HG02798 (cell line): ENCODE measurements around the gene GJC1.

Experiments used
- ATAC-seq: cut with Tn5 transposase; IDR thresholded peaks from one replicate; pipeline ENCODE4 v1.9.1; 2021; ENCODE audit warnings: mild to moderate bottlenecking; ENCODE audit not compliant: unreplicated experiment, poor library complexity

GJC1 gene

DNA sequence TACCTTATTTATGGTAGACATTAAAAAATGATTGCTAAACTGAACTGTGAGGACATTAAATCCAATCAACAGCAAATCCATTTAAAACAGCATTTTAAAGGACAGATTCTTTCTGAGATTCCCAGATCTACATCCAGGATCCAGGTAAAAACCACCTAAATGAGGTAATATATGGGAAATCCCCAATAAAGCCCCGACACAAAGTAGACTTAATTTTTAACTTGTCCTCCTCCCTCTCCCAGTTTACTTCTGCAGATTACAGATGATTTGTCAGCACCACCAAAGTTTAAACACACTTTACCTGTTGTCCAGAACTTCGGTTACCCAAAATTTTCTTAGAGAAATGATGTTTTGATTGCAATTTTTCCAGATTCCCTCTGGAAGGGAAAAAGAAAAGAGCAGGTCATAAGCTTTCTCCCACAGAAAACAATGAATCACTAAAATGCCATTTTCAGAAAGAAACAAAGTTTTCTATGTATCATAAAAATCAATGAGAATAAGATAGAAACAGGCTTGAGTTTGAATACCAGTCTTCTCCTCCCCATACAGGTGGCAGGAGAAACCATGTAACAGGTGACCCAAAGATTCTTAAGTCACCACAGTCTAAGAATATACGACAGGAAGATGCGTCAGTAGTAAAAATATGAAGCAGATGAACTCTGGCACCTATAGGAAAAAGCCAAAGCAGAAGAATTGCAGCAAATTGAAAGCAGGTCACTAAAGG lies 22.8 kb downstream of the GJC1 start:
- ATAC-seq = no peak

DNA sequence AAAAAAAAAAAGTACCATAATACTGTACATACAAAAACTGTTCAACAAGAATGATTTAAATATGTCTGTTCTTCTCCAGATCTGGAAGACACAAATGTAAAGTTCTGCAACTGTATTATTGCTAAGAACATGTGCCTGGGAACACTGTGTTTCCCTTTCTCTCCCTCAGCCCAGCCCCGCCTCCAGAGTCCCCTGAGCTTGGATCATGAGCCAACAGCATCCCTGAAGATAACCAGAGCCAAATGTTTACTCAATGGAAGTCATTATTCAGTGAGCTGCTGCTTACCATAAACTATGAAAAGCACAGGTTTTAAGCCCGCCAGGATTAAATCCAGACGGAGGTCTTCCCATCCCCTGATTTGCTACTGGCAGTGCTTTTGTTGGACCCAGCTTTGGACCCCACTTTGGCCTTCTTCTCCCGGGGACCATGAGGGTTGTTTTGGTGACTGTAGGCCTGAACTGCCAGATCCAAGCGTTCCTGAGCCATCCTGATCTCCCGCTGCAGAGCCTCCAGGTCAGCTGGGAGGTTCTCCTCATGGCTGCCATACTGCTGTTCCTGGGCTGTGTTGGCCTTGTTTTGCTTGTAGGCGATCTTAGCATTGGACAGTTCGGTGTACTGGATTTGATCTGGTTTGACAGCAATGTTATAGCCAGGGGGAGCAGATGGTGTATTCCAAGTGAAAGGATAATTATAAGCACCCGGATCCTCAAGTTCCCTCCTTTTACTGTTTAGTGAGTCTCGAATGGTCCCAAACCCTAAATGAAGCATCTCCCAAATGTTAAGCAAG lies 25.6 kb downstream of the GJC1 start:
- ATAC-seq = no peak

DNA sequence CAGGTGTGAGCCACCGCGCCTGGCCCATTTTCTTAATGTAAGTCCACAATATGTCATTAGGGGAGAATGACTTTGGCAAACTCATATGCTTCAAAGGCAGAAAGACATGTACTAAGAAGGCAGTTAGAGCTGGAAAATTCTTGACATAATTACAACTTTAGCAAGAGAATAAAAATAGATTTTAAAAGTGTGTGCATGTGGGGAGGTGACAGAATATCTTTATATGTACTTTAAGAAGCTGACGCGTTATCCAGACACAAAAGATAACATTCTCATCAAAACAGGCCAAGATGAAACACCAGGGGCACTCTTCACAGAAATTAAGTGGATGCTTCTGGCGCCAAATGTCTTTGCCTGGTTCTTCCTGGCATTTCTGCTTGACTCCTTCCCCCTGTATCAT lies 28.2 kb downstream of the GJC1 start:
- no peak for ATAC-seq

DNA sequence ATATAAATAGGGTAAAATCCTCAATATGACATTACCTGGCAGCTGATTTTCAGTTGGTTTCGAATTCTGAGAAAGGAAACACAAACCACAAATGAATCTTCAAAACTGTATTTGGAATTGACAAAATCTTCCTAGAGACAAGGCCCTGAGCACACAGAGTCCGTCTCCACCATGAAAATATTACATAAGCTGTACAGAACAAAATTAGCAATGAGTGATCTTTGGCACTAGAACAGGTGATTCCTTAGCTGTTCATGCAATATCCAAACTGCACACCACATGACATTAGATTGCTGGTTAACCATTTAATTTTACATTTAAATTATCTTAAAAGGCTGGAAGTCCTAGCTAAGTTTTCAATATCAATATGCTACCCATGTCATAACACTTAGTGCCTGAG lies 31.7 kb downstream of the GJC1 start:
- no peak for ATAC-seq

DNA sequence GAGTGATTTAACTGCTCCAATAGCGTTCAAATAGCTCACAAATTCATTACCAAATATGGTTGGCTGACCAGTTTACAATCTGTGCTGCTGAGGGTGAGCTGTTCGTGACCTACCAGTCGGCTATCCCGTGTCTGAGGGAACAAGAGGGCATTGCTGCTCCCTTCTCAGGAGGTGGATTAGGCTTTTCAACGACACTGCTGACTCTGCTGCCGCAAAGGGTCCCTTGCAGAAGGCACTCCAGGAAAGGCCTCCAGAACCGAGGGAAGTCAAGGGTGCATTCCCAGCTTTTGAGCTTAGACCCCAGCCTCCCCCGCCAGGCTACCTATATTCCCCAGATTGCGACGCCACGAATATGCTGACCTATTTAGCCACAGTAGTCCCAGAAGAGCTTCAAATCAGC lies 32.3 kb downstream of the GJC1 start:
- ATAC-seq = no peak

DNA sequence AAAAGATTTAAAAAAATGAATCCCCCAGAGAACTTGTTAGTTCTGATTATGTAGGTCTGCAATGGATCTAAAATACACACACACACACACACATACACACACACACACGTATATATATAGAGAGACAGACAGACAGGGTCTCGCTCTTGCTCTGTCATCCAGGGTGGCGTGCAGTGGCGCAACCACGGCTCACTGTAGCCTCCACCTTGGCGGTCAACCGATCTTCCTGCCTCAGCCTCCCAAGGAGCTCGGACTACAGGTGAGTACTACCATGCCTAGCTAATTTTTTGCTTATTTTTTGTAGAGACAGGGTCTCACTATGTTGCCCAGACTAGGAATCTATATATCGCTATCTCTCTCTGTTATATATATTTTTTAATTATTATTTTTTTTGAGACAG lies 33.4 kb downstream of the GJC1 start:
- ATAC-seq = no peak

DNA sequence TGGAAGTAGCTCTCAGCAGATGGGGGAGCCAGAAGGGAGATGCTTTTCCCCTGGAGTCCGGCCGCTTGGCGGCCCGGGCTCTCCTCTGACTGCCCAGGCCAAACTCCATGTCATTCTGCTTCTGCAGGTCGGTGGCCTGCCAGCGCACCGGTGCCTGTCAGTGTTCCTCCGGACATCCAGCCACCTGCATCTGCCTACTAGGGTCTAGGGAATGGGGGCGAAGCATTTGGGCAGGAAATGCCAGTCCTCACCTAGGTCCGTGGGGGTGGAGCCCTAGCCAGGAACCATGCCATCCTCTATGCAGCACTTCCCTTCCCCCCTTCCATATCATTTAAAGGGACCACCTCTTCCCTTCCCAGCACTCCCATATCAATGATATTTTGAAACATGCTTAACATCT lies 34.2 kb downstream of the GJC1 start:
- no peak for ATAC-seq

DNA sequence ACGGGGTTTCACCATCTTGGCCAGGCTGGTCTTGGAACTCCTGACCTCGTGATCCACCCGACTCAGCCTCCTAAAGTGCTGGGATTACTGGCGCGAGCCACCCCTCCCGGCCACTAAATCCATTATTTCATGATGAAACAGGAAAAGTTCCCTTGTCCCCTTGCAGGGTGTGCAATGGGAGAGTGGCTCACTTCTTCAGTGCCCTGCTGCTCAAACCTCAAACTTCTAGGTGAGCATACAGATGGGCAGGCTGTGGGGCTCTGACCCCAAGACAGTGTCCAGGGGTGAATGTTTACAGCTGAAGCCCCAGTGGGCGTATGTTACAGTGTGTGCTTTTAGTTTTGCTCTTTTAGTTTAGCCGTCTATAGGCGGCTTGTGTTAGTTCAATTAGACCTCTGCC lies 34.7 kb downstream of the GJC1 start:
- ATAC-seq = no peak

DNA sequence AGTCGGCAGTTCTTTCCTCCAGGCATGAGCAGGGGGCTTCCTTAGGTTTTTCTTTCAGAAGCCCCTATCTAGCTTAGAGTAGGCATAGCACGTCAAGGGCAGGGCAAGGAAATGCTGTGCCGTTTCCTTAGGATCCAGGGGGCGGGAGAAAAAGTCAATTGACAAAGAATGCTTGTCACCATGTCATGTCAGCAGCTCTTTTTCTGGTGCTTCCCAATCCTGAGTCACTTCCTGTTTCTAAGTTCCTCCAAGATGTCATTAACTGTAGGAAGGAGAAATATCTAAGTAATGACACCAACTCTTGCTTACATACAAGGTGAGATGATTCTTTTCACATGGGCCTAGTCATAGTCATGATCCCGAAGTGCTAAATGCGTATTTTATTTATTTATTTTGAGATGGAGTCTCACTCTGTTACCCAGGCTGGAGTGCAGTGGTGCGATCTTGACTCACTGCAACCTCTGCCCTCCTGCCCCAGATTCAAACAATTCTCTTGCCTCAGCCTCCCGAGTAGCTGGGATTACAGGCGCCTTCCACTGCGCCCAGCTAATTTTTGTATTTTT lies 35.2 kb downstream of the GJC1 start:
- ATAC-seq = no peak

DNA sequence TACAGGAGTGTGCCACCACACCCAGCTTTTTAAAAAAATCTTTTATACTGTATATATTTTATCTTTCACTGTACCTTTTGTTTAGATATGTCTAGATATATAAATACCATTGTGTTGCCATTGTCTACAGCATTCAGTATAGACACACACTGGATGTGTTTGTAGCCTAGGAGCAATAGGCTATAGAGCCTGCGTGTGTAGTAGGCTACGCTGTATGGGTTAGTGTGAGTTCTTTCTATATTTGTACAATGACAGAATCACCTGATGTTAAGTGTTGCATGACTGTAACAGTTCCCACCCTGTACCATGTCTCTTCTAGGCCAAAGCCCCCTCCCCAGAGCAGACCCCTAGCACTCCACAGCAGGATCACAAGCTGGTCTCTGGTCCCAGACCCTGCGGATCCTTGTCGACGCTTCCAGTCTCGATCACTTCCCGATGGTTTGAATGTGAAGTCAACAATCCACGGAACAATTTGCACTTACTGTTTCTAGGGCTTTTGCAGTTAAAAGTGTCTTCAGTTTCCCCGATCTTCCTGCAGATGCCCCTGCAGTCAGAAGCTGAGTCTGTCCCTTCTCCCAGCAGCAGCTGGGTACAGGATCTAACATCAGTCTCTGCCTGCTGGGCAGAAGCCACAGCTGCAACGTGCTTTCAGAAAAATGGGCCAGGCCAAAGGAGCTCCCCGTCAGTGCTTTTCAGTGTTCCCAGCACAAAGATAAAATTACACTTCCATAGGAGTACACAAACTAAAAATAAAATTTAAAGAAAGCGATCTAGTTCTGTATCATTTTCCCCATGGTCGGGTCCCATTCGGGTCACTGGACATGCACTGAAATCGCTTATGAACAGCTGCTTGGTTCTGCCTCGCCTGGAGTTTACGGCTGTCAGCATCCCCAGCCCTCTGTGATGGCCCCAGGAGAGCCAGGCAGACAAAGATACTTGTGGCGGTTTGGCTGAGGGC lies 35.9 kb downstream of the GJC1 start:
- no peak for ATAC-seq

DNA sequence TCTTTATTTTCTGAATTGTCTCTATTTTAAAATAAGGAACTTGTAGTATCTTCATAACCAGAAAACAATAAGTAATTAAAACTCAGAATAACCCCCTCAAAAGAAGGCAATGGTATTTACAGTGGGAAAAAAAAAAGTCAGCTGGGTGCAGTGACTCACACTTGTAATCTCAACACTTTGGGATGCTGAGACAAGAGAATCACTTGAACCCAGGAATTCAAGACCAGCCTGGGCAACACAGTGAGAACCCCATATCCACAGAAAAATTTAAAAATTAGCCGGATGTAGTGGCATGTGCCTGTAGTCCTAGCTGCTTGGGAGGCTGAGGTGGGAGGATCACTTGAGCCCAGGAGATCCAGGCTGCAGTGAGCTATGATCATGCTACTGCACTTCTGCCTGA lies 37.8 kb downstream of the GJC1 start:
- no peak for ATAC-seq

DNA sequence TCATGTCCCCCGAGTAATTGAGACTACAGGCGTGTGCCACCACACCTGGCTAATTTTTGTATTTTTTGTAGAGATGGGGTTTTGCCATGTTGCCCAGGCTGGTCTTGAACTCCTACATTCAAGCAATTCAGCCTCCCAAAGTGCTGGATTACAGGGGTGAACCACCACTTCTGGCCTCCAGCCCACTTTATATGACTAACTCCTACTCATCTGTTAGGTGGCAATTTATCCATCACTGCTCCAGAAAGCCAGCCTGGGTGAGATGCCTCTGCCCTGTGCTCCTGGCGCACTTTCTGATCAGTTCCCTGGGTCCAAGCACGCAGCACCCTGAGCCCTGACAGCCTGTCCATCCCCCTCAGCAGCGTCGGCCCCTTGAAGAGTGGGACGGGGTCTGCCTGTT lies 41.9 kb downstream of the GJC1 start:
- no peak for ATAC-seq

DNA sequence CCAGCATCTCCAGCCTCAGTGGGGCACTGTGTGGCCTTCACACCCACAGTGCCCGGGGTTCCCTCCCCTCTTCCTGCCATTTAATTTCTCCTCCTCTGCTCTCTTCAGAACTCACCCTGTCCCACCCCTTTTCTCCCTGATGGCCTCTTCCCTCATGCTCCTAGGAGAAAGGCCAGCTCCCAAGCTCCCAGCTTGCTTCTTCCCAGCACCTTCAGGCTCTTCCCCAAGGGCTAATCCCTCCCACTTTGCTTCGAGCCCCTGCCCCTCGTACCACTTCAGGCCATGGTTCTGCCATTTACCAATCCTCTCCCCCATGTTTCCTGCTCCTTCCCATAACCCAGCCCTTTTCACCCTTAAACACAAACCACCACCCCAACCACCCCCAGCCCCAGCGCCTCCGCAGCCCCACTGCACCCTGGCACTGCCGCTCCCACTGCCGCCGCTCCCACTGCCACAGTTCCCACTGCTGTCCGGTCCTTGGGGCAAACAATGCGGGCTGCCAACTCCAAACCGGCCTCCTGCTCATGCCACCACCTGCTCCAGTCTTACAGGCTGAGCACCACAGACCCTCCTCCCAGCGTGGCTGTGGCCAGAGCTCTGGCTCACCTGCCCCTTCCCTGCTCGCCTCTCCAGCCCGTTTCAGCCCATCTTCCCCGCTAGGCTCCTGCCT lies 42.7 kb downstream of the GJC1 start:
- no peak for ATAC-seq

DNA sequence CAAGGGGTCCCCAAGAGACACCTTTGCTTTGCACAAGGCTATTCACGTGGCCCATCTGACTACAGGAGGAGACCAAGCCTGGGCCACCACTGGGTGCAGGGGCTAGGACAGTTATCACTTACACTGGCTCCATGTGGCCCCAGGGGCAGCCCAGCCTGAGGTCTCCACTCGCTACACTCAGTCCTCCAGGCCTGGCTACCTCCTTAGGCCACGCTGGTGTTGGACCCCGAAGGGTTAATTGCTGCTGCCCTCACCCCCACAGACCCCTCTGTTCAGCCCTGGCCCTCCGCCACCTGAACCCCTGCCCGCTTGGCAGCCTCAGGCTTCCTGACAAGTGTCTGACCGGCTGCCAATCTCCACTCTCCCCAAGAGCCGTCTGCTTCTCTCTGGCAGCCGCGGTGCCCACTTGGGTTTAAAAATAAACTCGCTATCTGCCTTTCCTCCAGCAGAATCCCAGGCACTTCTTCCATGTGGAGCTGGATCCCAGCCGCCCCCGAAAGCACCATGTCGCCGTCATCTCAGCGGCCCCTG lies 43.5 kb downstream of the GJC1 start:
- no peak for ATAC-seq

DNA sequence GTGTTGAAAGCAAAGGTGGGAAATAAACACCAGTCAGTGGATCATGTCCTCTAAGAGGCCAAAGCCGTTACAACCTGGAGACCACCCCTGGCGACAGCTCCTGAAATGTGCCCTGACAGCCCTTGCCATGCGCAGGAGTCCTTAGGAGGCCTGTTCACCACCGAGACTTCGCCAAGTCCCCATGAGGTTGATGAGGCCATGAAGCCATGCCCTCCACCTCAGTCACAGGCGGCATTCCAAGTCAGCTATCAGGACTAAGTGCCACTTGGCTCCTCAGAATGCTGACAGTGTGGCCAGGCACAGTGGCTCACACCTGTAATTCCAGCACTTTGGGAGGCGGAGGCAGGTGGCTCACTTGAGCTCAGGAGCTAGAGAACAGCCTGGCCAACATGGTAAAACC lies 44.2 kb downstream of the GJC1 start:
- no peak for ATAC-seq

DNA sequence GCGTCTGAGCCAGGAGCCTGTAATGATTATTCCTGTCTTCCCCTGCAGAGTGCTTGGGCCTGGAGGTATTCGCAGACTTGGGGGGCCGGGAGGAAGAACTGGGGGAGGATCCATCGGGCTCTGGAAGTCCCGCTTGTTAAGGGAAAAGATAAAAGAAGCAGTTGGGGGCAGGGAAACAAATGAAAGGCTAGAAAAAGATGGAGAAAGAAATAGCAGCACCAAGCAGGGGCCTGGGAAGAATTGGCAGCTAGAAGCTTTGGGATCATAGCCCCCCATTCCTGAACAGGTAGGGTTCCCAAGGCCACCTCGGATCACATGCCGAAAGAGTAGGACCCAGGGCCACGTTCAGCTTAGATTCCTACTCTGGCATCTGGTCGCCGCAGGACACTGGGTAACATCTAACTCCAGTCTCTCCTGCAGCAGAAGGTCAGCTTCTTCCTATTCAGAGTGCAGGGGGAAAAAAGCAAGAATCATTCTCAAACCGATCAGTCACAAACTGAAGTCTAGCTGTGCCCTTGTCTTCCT lies 47.7 kb downstream of the GJC1 start:
- ATAC-seq = no peak

DNA sequence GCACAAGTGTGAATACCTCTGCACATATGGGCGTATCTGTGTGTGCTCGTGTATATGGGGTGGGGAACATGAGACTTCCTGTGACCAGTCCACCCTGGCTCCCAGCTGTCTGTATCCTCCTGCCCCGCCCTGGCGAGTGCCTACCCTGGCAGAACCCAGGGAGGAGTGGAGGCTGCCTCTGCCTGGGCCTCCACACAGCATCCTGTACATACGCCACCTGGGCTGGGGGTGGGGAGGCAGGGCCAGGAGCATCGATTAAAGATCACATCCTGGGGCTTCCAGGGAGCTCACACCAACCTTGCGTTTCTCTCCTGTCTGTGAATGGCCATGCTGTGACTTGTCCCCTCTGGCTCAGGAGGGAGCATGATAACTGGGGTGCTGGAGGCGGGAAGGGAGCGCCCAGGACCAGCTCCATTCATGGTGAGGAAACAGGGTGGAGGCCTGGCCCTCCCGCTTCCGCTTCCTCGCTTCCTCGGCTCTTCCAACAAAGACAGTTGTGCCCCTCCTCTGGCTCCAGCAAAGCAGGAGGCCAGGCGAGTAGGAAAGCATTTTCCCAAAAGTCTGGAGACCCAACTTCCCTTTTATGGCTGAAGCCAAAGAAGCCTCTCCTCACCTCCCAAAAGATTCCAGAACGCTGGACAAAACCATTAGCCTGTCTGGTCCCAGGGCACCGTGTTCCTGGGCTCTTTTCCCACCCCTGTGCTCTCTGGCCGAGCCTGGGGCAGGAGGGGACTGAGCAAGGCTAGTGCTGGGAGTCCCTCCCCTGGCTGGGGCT lies 48.3 kb downstream of the GJC1 start:
- no peak for ATAC-seq

DNA sequence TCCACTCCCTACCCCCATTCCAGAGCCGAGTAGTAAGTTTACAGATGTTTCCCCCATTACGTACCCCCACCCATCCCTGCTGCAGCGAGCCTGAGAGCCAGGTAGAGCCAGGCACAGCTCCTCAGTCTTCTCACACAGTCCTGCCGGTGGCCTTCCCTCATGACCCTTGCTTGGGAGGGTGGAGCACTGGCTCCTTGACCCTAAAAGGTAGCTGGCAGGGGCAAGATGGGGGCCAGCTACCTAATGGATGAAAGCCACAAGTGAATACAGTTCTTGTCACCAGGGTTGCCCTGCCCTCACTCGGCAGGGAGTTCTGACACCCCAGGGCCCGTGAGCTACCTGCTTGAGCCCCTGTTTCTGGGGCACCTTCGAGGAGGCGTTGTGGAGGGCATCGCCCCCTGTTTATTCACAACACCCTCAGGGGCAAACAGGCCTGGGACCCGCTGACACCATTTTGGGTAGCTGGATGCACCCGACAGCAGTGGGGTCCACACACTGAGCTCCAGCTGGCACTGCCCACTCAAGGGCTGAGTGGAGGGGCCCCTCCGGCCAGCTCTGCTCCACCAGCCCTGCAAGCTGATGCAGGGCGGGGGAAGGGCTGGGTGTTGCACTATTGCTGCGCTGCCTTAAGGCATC lies 49.1 kb downstream of the GJC1 start:
- ATAC-seq = no peak
